HCT116 (cell line): ENCODE data around the gene MYRF. TPM values are rescaled to one million over a fixed set of nuclear protein-coding genes. Genes with fewer than 3 reads are reported as not detected.

ENCODE experiments used
- ATAC-seq: fragments of 200-7000 bp; cut with Tn5 transposase; 2 replicates; pipeline ENCODE4 v1.9.1; 2020; ENCODE audit warnings: mild to moderate bottlenecking, moderate library complexity
- BruUV-seq: library from RNA; stranded (reverse); fragments of 400-500 nt; replicated peaks from 2 replicates; lab custom pipeline; 2021; lab: Mats Ljungman, UMichigan
- CTCF ChIA-PET: fragments of 300-600 bp; sonication (Branson Sonifier 250); formaldehyde crosslinking; loops from one replicate; lab custom pipeline; 2021; ENCODE audit warnings: antibody characterized with exemption; lab: Charles Lee
- POLR2A ChIA-PET: fragments of 300-600, 350-600 bp; sonication (Branson Sonifier 250); formaldehyde crosslinking; loops from one replicate; lab custom pipeline; 2021; ENCODE audit warnings: antibody characterized with exemption; lab: Charles Lee
- RAD21 ChIA-PET, 2 experiments: fragments of 300-600 bp; sonication (Branson Sonifier 250); formaldehyde crosslinking; loops; one replicate each; lab custom pipeline; 2023; ENCODE audit warnings: low total read pairs in 2 of 2; ENCODE audit not compliant: uncharacterized antibody in 2 of 2, unreplicated experiment in 2 of 2, low non-redundant PET in 1 of 2; lab: Charles Lee
- DNase-seq: peaks from one replicate; pipeline ENCODE4 v3.0.0-alpha.2; 2010; ENCODE audit warnings: low read depth, low spot score
- H2AFZ ChIP-seq: fragments of 200-600 bp; shearing (Covaris generic), sonication (generic); 2 replicates; pipeline ENCODE4 v1.6.1; 2017; ENCODE audit warnings: low read depth, mixed run types, mixed read lengths, antibody characterized with exemption, low read length; ENCODE audit not compliant: poor library complexity, severe bottlenecking
- H3K27ac ChIP-seq: 2 replicates; pipeline ENCODE4 v1.5.1; 2012; ENCODE audit warnings: low read depth, low read length
- H3K27me3 ChIP-seq: fragments of 200-600 bp; sonication (generic); 2 replicates; pipeline ENCODE4 v1.6.1; 2016; ENCODE audit warnings: mixed run types, low read length, mixed read lengths; ENCODE audit not compliant: insufficient read depth
- H3K36me3 ChIP-seq, 2 experiments: fragments of 200-500 bp in 1 of 2; fragments of 200-600 bp in 1 of 2; sonication (Bioruptor generic) in 1 of 2; sonication (generic) in 1 of 2; 2 replicates each; pipeline versions ENCODE4 v1.5.1 to v1.6.1; 2014 to 2016; ENCODE audit warnings: low read length in 2 of 2, inconsistent platforms in 1 of 2, mixed read lengths in 1 of 2, mixed run types in 1 of 2; ENCODE audit not compliant: insufficient read depth in 2 of 2, control insufficient read depth in 1 of 2
- H3K4me1 ChIP-seq, 2 experiments: fragments of 200-600 bp in 1 of 2; sonication (generic) in 1 of 2; 2 replicates each; pipeline versions ENCODE4 v1.5.1 to v1.6.1; 2012 to 2017; ENCODE audit warnings: low read length in 2 of 2, inconsistent platforms in 1 of 2, mild to moderate bottlenecking in 1 of 2, mixed read lengths in 1 of 2, mixed run types in 1 of 2, moderate library complexity in 1 of 2; ENCODE audit not compliant: insufficient read depth in 2 of 2, control insufficient read depth in 1 of 2
- H3K4me2 ChIP-seq: fragments of 200-600 bp; sonication (generic); 2 replicates; pipeline ENCODE4 v1.6.1; 2017; ENCODE audit warnings: mixed run types, low read length, mixed read lengths
- H3K4me3 ChIP-seq, 2 experiments: fragments of 200-600 bp in 1 of 2; sonication (generic) in 1 of 2; replicated peaks in 1 of 2; 2 replicates each; pipeline ENCODE4 v1.5.1; 2011 to 2016; ENCODE audit warnings: low read length in 2 of 2, control low read depth in 1 of 2, low read depth in 1 of 2, mild to moderate bottlenecking in 1 of 2, mixed read lengths in 1 of 2, mixed run types in 1 of 2
- H3K79me2 ChIP-seq: fragments of 200-600 bp; sonication (generic); 2 replicates; pipeline ENCODE4 v1.6.1; 2017; ENCODE audit warnings: mild to moderate bottlenecking, mixed run types, low read length, moderate library complexity, mixed read lengths; ENCODE audit not compliant: insufficient read depth
- H3K9ac ChIP-seq: fragments of 200-600 bp; sonication (generic); 2 replicates; pipeline ENCODE4 v1.6.1; 2016; ENCODE audit warnings: low read length, mixed read lengths
- H3K9me2 ChIP-seq: fragments of 200-600 bp; sonication (generic), shearing (Covaris generic); 2 replicates; pipeline ENCODE4 v1.6.1; 2017; ENCODE audit warnings: mixed run types, mild to moderate bottlenecking, moderate library complexity; ENCODE audit not compliant: insufficient read depth
- H3K9me3 ChIP-seq, 2 experiments: fragments of 200-500 bp in 1 of 2; fragments of 200-600 bp in 1 of 2; sonication (Bioruptor generic) in 1 of 2; sonication (generic) in 1 of 2; 2 replicates each; pipeline ENCODE4 v1.6.1; 2014 to 2017; ENCODE audit warnings: low read length in 2 of 2, mixed read lengths in 2 of 2, inconsistent platforms in 1 of 2, low read depth in 1 of 2, mild to moderate bottlenecking in 1 of 2, mixed run types in 1 of 2, moderate library complexity in 1 of 2; ENCODE audit not compliant: control insufficient read depth in 1 of 2, insufficient read depth in 1 of 2
- H4K20me1 ChIP-seq: fragments of 200-600 bp; sonication (generic), shearing (Covaris generic); 2 replicates; pipeline ENCODE4 v1.6.1; 2017; ENCODE audit warnings: mixed run types, mild to moderate bottlenecking, moderate library complexity; ENCODE audit not compliant: insufficient read depth
- CBX3 ChIP-seq: IDR thresholded peaks from 2 replicates; pipeline ENCODE4 v1.6.1; 2012; ENCODE audit warnings: low read depth
- FOSL1 ChIP-seq: IDR thresholded peaks from 2 replicates; pipeline ENCODE4 v1.6.1; 2012; ENCODE audit warnings: low read depth
- POLR2AphosphoS5 ChIP-seq: IDR thresholded peaks from 2 replicates; pipeline ENCODE4 v1.6.1; 2011; ENCODE audit warnings: mild to moderate bottlenecking, low read depth, low read length, moderate library complexity
- ZFX ChIP-seq: fragments of 450-650 bp; IDR thresholded peaks from 2 replicates; pipeline ENCODE4 v1.6.1; 2017
- intact Hi-C: fragments of 100-400 bp; cut with micrococcal nuclease; formaldehyde crosslinking; loops from 2 replicates; pipeline ENCODE4 v1.10.0; 2022
- total RNA-seq: library from RNA; stranded (reverse); gene quantifications from one replicate; pipeline ENCODE4 v1.2.1, GENCODE V29; 2021; ENCODE audit not compliant: unreplicated experiment

Gene MYRF
- total RNA-seq, 1 experiment from 2014 or later: 52.3 TPM

DNA sequence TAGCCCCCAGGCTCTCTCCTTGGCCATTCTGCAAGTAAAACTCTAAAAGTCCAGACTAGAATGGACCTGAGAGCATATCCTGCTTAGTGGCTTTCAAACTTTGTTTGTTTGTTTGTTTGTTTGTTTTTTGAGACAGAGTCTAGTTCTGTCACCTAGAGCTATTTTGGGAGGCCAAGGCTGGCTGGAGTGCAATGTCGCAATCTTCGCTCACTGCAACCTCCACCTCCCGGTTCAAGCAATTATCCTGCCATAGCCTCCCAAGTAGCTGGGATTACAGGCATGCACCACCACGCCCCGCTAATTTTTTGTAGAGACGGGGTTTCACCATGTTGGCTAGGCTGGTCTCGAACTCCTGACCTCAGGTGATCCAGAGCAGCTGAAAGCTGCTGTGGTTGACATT, 43.3 kb upstream of the MYRF start:
- DNase-seq: no peak
- Histone ChIP-seq H3K9ac (no peak overlapping the region), H3K9me3 (no peaks in the 10 kb centered on the region), H3K9me2 (no peaks in the 10 kb centered on the region), H3K36me3 (no peaks in the 10 kb centered on the region)
- intact Hi-C loops: no loop called here
- POLR2A ChIA-PET: interaction anchor here (1.5 kb wide), 1 partner anchor 10 kb away, joined by 3 read pairs; no protein-coding TSS in a partner anchor
- TF ChIP-seq POLR2AphosphoS5 (no peak), ZFX (no peak), CBX3 (no peak)
- TF ChIP-seq, all 23 proteins: peak for 0
- Histone ChIP-seq H2AFZ (no peak overlapping the region), H3K4me3 (no peak overlapping the region), H3K4me1 (peaks cover 2 to 4% of the 10 kb centered on the region in 2 experiments; a peak in 2 of 4 replicates), H3K4me2 (no peak overlapping the region), H3K27ac (no peak overlapping the region), H3K27me3 (no peaks in the 10 kb centered on the region), H3K79me2 (no peaks in the 10 kb centered on the region), H4K20me1 (no peaks in the 10 kb centered on the region)
- ChIA-PET CTCF (interaction anchor here (1.2 kb wide), 1 partner anchor 21 kb away, joined by 4 read pairs; no protein-coding TSS in a partner anchor), RAD21 (no interaction called here)
- no peak for ATAC-seq
- no TSS peak for BruUV-seq

DNA sequence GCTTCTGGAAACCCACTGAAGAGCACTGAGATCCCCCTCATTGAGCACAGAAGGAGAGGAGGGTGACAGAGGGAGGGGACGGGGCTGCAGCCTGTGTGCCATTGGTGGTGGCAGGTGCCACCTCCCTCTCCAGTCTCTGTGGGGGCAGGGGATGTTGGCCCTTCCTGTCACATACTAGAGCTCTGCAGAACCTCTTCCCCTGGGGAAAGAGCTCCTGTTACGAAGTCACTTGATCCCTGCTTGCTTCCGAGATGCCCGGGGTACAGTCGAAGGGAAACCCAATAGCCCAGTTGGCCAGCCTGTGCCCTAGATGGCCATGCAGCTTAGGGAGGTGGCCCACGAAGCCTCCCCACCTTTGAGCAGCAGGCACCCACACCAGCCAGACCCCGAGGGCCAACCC, 42.9 kb upstream of the MYRF start:
- Histone ChIP-seq H3K4me1 (peaks cover 2 to 4% of the 10 kb centered on the region in 2 experiments; a peak in 2 of 4 replicates), H3K9me3 (no peaks in the 10 kb centered on the region), H3K4me2 (no peak overlapping the region), H4K20me1 (no peaks in the 10 kb centered on the region), H3K27me3 (no peaks in the 10 kb centered on the region), H3K9ac (no peak overlapping the region), H3K79me2 (no peaks in the 10 kb centered on the region), H3K9me2 (no peaks in the 10 kb centered on the region), H3K4me3 (no peak overlapping the region), H3K36me3 (no peaks in the 10 kb centered on the region), H2AFZ (no peak overlapping the region), H3K27ac (no peak overlapping the region)
- ChIA-PET POLR2A (interaction anchor here (1.5 kb wide), 1 partner anchor 11 kb away, joined by 3 read pairs; no protein-coding TSS in a partner anchor), RAD21 (no interaction called here), CTCF (interaction anchor here (0.7 kb wide), 1 partner anchor 44 kb away, joined by 4 read pairs; no protein-coding TSS in a partner anchor)
- no TSS peak for BruUV-seq
- no peak for TF ChIP-seq CBX3
- no peak for TF ChIP-seq FOSL1
- no peak for DNase-seq
- ATAC-seq: no peak
- intact Hi-C loops: no loop called here
